Adrenal gland (tissue), 12 donors: ENCODE measurements around the gene ATP8A2. TPM values are rescaled to one million over a fixed set of nuclear protein-coding genes. Genes with fewer than 3 reads are reported as not detected.

Experiments used
- DNase-seq, 7 donors: peaks; one replicate each; pipeline ENCODE4 v3.0.0-alpha.2; 2019 to 2020
- H3K27ac ChIP-seq, 5 donors: fragments of 200-600 bp; sonication (generic) in 4 of 5; 1 replicate in 3 of 5; 2 replicates in 2 of 5; pipeline versions ENCODE4 v1.5.1 to v1.8.0; 2016 to 2020; ENCODE audit warnings: mild to moderate bottlenecking in 1 of 5
- H3K27me3 ChIP-seq: fragments of 200-600 bp; 2 replicates; pipeline ENCODE4 v1.8.0; 2021
- H3K36me3 ChIP-seq, 2 donors: fragments of 200-600 bp; replicated peaks in 1 of 2; 1 replicate in 1 of 2; 2 replicates in 1 of 2; pipeline versions ENCODE4 v1.5.1 to v1.8.0; 2018 to 2022
- H3K4me1 ChIP-seq, 2 donors: fragments of 200-600 bp; replicated peaks in 1 of 2; 1 replicate in 1 of 2; 2 replicates in 1 of 2; pipeline versions ENCODE4 v1.5.1 to v1.8.0; 2018 to 2021
- H3K4me3 ChIP-seq, 4 donors: fragments of 200-600 bp; sonication (generic) in 3 of 4; one replicate each; pipeline ENCODE4 v1.5.1; 2016 to 2018
- H3K9me3 ChIP-seq, 3 donors: fragments of 200-600 bp; sonication (generic) in 1 of 3; replicated peaks in 1 of 3; 1 replicate in 2 of 3; 2 replicates in 1 of 3; pipeline versions ENCODE4 v1.5.1 to v1.8.0; 2016 to 2021
- POLR2A ChIP-seq, 2 donors: fragments of 450-650 bp; IDR thresholded peaks; one replicate each; pipeline ENCODE4 v1.6.1; 2017; ENCODE audit warnings: antibody characterized with exemption in 2 of 2, mild to moderate bottlenecking in 2 of 2, moderate library complexity in 1 of 2
- WGBS, 4 donors: extraction: QIAGEN DNeasy Blood & Tissue Kit in 2 of 4; methylation state at CpG; one replicate each; pipeline versions ENCODE4 v1.1.5 to v1.1.7; 2013 to 2017; 5-methylcytosine and 5-hydroxymethylcytosine counted together
- intact Hi-C, 2 donors: fragments of 100-400 bp; cut with DNase I; formaldehyde crosslinking; loops; one replicate each; pipeline versions ENCODE4 v1.14.1 to v1.15.0; 2022 to 2023
- polyA plus RNA-seq, 3 donors: library from polyadenylated mRNA; stranded (reverse); fragments of 200-250 nt in 2 of 3; fragments of 350-450 nt in 1 of 3; fragmentation: Illumina TruSeq in 1 of 3; extraction: RNeasy Lipid Tissue Mini Kit (QIAGEN cat#74804) in 1 of 3; gene quantifications; one replicate each; pipeline ENCODE4 v1.2.3, GENCODE V29; 2013 to 2014
- total RNA-seq, 9 donors: library from RNA; depleted of rRNA in 4 of 9; stranded (reverse); fragments of >200 nt in 4 of 9; fragments of 120-200 nt in 1 of 9; fragmentation: NEBNext Ultra II Directional in 1 of 9; extraction: Animal tissue kit (Norgen Biotek cat#: 25700) in 1 of 9; gene quantifications; one replicate each; pipeline versions ENCODE4 v1.1.0 to v1.2.4, GENCODE V29; 2013 to 2023
- TF ChIP-seq, protein P1 (sequence below), 6 experiments: fragments of 450-650 bp in 4 of 6; fragments of 200-600 bp in 2 of 6; sonication (generic) in 1 of 6; IDR thresholded peaks; 1 replicate in 5 of 6; 2 replicates in 1 of 6; pipeline versions ENCODE4 v1.5.1 to v1.8.0; 2016 to 2021; ENCODE audit warnings: antibody characterized with exemption in 6 of 6, mild to moderate bottlenecking in 2 of 6, moderate library complexity in 1 of 6
- donor health status: healthy with polysubstance abuse.
- donor health status: Bipolar disorder and iron deficiency.
- donor health status: DM: yes; HTN: yes; CAD: no.
- donor health status: DM: no; HTN: no; CAD: no.
- donor health status: DM: no; HTN: no; CAD: no.
- donor health status: DM: yes; HTN: yes; CAD: no.

ATP8A2 gene
- total and polyA plus RNA-seq, 12 donors: 0.77 to 14.0 (median 4.3) TPM

DNA sequence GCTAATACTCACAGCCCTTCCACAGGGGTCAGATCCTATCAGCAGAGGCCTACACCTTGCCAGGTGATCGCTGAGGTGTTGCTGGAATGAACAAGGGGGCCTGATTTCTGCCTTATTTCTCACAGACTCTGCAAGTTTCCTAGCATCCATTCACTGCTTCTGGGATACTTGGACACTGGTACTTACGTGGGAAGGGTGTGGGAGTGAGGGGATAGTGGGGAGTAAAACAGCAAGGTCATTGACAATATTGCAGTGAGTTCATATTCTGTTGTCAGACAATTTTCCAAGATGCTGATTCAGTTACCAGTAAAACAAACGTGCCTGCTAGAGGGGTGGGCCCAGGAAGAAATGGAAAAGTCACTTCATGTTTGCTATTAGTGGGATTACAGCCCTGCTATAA is 403.5 kb downstream of the ATP8A2 start:
- no peak overlapping the region for H3K27ac ChIP-seq
- DNase-seq: no peak
- no peak for TF ChIP-seq POLR2A (IDR thresholded peaks at IDR 0.05)
- TF ChIP-seq, protein P1, sequence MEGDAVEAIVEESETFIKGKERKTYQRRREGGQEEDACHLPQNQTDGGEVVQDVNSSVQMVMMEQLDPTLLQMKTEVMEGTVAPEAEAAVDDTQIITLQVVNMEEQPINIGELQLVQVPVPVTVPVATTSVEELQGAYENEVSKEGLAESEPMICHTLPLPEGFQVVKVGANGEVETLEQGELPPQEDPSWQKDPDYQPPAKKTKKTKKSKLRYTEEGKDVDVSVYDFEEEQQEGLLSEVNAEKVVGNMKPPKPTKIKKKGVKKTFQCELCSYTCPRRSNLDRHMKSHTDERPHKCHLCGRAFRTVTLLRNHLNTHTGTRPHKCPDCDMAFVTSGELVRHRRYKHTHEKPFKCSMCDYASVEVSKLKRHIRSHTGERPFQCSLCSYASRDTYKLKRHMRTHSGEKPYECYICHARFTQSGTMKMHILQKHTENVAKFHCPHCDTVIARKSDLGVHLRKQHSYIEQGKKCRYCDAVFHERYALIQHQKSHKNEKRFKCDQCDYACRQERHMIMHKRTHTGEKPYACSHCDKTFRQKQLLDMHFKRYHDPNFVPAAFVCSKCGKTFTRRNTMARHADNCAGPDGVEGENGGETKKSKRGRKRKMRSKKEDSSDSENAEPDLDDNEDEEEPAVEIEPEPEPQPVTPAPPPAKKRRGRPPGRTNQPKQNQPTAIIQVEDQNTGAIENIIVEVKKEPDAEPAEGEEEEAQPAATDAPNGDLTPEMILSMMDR (IDR thresholded peaks at IDR 0.05): no peak
- no peaks in the 10 kb centered on the region for H3K27me3 ChIP-seq
- WGBS, 4 donors: 83 to 90% (median 86%) methylated on average over 3 of the region's 3 CpGs
- H3K4me1 ChIP-seq: no peaks in the 10 kb centered on the region
- no peaks in the 10 kb centered on the region for H3K36me3 ChIP-seq
- no peak overlapping the region for H3K4me3 ChIP-seq
- intact Hi-C loops: no loop called here
- no peaks in the 10 kb centered on the region for H3K9me3 ChIP-seq

DNA sequence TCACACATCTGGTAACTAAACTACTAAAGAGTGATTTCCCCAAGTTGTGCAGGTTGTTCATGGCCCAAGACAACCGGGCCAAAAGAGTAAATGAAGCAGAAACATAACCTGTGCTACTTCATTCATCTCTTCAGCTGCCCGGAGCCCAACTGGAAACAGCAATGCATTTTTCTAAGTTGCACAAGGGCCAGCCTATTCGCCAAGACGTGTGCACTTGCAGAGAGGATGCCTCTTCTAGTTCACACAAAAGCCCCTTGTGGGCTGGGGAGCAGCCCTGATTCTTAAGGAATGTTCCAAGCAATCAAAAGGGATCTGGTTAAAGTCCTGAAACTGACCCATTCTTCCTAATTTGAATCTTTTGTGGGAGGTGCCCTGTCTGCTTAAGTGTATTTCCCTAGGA is 404.2 kb downstream of the ATP8A2 start:
- H3K27me3 ChIP-seq: no peaks in the 10 kb centered on the region
- no peaks in the 10 kb centered on the region for H3K4me1 ChIP-seq
- 85 to 90% (median 89%) methylated on average over 4 of the region's 4 CpGs for WGBS, 4 donors
- H3K9me3 ChIP-seq: no peaks in the 10 kb centered on the region
- no peak for DNase-seq
- no peak overlapping the region for H3K4me3 ChIP-seq
- H3K27ac ChIP-seq: no peak overlapping the region
- intact Hi-C loops: no loop called here
- H3K36me3 ChIP-seq: no peaks in the 10 kb centered on the region
- no peak for TF ChIP-seq POLR2A (IDR thresholded peaks at IDR 0.05)
- TF ChIP-seq, protein P1 (IDR thresholded peaks at IDR 0.05): no peak

DNA sequence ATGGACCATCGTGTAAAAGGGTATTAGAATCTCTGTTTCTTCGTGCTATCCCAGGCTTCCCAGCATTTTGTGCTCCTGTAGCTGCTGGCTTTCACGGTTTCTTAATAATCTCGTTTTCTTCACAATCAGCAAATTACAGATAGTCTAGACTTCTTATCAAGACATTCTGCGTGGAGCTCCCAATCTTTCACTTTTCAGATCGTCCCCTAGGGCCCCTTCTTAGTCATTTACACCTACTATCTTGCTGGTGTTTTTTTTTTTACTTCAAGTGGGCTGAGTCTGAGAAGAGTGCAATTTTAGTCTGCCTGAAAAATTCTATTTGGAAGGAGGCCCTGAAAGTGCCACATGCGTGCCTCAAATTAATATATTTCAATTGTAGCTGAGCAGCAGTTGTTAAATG is 404.9 kb downstream of the ATP8A2 start:
- Histone ChIP-seq H3K36me3 (no peaks in the 10 kb centered on the region), H3K27ac (no peak overlapping the region), H3K27me3 (no peaks in the 10 kb centered on the region), H3K4me1 (no peaks in the 10 kb centered on the region), H3K9me3 (no peaks in the 10 kb centered on the region), H3K4me3 (no peak overlapping the region)
- TF ChIP-seq POLR2A (IDR thresholded peaks at IDR 0.05): no peak
- TF ChIP-seq, protein P1 (IDR thresholded peaks at IDR 0.05): no peak
- intact Hi-C loops: no loop called here
- DNase-seq: no peak
- 55 to 67% (median 59%) methylated on average over 7 of the region's 7 CpGs for WGBS, 4 donors

DNA sequence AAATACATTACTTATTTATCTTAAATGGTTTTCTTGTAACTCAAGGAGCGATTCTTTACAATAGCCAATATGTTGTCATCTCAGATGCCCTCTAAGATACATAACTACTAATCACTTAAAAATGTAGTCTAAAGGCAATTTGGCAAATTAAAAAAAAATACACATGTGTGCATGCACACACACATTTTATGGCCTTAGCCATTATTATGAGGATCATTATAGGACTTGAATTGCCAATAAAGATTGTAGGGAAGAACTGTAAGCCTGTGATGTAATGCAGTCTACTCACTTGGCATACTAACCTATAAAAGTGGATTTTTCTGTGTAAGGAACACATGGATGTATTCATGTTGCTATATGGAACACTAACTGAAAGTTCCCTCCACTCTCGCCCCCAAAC is 405.7 kb downstream of the ATP8A2 start:
- Histone ChIP-seq H3K27me3 (no peaks in the 10 kb centered on the region), H3K36me3 (no peaks in the 10 kb centered on the region), H3K4me3 (no peak overlapping the region), H3K4me1 (no peaks in the 10 kb centered on the region), H3K9me3 (no peaks in the 10 kb centered on the region), H3K27ac (no peak overlapping the region)
- TF ChIP-seq POLR2A (IDR thresholded peaks at IDR 0.05): no peak
- TF ChIP-seq, protein P1 (IDR thresholded peaks at IDR 0.05): no peak
- WGBS, 4 donors: 87 to 95% (median 88%) methylated on average over 2 of the region's 2 CpGs
- DNase-seq: no peak
- intact Hi-C loops: no loop called here
